ENCODE results near the gene CACNA1C.

Gene CACNA1C

DNA sequence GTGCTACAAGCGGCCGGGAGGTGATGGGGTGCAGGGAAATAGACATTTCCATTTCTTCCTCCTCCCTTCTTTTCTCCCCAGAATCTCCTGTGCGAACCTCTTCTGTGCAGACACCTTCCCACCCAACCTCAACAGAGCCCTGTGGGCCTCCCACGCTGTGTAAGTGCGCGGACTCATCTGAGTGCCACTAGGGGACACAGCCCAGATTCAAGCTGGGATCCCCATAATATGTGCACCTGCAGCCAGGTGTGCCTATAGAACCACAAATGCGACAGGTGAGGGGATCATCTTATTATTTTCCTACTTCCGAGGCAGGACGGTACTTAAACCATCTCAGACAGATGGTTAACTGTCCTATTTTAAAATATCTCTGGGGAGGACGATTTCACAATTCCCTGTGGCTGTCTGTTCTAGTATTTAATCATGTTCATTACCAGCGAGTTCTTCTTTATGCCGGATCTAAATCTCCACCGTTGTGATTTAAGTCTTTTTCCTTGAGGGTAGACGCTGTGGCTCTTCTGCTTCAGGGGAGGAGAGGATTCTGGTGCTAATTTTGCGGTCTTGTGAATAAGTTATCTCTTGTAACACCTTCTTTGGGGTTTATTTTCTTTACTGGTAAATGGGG, 17.2 kb upstream of the CACNA1C start:
- no peak for DNase-seq (ENCODE audit: low spot score)

DNA sequence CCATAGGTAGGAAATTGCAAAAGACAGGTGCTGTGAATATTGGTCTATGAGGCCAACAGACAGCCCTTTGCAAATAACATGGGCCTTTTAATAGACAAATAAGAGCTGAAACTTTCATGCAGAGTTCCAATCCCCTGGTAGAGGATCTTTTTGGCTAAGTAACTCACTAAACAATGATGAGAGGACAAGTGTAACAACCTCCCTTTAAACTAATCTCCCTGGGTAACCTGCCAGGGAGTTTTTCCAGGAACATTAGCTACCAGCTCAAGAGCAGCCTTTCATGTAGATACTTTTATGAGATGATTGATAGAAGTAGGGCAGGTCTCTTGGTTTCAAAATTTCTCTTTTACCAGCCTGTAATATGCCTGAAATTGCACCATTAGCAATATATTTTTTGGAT, 13.8 kb upstream of the CACNA1C start:
- no peak for DNase-seq (ENCODE audit: low spot score)

DNA sequence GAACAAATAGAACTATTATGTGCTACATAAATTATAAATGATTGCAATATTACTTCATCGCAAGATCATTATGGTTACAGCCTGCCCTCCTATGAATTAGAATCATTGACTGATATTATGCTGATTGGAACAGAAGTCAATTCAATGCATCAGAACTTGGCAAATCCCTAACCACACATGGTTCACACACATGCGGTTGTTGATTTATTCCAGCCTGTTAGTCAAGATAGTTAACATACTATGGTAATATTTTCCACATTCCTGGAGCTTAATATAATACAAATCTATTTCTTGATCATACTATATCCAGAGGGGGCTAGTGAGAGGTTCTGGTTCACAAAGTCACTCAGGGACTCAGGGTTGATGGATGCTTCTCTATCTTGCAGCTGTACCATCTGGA, 9.7 kb upstream of the CACNA1C start:
- no peak for DNase-seq (ENCODE audit: low spot score)

DNA sequence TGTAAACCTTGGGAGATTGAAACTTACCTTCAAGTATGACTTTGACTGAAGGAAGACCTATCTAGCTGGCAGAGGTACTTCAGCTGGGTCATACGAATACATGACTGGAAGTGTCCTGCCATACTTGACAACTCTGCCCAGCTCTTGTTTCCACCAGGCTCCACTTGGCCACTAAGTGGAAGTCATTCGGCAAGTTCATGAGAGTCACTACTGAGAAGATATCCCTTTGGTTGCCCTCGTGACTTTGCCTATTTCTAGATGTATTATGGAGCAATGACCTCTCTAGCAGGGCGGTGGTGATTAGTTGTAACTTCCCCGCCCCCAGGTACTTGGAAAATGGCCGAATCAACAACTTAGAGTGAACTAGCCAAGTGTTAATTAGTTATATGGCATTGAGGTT, 8.6 kb upstream of the CACNA1C start:
- DNase-seq (ENCODE audit: low spot score): no peak

DNA sequence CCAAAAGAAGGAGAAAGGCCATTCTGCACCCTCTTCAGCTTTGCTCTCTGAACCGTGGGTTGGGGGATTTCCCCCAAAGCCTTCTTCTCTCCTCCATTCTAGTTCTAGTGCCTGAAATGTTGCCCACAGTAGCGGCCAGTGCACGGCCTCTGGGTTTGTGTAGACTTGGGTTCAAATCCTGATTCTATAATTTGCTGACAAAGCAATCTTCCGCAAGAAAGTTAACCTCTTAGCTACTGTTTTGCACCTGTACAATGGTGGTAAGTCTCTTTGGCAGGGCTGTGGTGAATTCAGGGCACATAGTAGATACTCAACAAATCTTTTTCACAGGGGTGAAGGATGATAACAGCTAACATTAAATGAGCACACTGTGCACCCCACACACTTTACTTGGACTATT, 5.8 kb upstream of the CACNA1C start:
- no peak for DNase-seq (ENCODE audit: low spot score)

DNA sequence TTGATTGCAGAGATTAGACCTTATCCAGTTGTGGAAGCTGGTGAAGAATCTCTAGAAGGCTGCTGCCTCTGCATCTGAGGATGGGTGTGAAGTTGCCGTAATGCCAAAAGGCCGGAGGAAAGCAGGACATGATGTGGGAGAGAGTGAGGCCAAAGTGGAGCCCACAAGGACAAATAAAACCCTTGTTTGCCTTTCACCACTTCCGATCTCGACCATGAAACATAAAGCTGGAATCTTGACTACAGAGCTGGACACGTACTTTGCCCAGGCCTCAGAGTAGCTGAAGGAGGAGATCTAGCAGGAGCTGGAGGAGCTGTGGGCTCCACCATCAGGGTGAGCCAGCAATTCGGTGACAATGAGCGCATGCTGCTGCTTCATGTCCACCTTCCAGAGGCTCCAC, 5.0 kb upstream of the CACNA1C start:
- DNase-seq (ENCODE audit: low spot score): no peak

DNA sequence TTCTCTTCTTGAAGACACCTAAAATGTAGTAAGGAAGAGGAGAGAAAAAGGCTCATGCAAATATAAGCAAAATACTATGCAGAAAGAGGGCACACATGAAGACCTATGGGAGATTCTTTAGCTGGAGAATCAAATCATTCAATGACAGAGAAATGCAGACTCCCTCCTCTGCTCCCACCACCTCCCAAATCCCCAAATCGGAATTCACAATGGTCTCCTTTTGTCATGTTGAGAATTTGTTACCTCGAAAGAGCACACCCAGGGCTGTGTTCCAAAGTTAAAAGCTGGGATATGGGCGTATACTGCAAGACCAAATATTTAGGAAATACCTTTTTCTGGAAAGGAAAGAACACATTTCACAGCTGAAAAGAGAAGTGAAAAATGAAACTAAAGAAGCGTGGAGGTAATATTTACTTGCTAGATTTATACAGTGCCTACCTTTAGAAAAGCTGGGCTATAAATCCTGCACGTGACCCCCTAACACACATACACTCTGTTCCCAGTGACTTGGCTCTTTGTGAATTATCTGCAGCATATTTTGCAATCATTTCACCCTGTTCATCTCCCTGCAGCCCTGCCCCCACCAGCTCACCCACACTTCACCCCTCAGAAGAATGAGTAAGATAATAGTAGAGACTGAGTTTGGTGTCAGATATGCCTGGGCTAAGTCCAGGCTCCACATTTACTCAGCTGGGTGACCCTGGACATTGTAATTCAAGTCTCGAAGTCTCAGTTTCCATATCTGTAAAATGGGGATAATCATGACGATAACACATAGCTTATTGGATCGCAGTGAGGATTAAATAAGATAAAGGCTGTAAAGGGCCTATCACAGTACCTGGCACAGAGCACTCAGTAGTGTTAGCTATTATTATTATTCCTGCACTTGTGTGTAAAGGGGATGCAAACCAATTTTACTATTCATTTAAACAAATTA, 2.9 kb upstream of the CACNA1C start:
- peak; percentile 11 for DNase-seq (ENCODE audit: low spot score)

DNA sequence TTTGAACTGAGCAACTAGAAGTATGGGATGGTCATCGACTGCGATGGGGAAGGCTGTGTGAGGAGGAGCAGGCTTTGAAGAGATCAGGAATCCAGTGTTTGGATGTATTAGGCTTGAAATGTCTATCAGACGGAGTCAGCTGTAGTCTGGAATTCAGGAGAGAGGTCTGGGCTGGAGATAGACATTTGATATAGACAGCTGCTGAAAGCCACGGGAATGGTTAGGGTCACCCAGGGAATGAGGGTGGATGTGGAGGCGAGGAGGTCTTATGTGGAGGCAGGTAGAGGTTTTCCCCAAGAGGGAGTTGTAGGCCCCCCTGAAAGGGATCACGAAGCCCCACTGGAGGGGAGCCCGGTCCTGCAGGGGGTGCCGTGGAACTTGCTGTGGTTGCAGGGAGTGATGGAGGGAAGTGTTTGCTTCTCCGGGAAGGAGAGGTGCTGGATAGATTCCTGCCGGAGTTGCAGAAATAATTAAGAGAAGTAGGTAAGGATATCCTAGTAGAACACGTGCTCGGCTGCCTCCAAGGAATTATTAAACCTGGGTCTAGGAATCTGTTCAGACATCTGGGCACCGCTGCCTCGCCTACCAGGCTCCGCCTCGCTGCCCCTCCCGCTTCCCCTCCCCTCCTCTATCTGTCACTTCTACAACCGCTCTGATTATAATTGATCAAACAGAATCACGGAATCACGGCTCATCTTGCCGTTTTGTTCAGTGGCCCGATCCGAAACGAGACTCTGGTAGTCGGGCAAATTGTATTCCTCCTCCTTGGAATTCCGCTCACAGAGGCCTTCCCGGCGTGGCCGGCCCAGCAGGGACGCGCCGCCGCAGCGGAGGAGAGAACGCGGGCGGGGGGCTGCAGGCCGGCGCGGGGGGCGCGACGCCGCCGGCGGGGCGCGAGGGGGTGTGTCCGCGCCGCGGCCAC, 826 bp upstream of the CACNA1C start:
- DNase-seq (ENCODE audit: low spot score): no peak

DNA sequence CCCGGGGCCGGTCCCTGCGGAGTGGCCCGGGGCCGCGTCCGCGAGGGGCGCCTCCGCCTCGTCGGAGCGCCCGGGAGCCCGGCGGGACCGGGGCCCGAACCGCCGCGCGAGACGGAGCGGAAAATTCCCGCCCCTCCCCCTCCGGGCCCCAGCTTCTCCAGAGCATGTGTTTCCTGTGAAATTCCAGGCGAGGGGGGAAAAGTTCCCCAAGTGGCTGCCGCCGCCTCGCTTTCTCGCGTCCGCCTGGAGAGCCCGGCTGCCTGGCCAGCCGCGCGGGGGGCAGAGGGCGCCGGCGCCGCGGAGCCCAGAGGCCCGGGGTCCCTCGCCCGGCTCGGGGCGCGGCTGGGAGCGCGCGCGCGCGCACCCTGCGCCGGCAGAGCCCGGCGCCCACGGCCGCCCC, 904 bp downstream of the CACNA1C start:
- no peak for DNase-seq (ENCODE audit: low spot score)

DNA sequence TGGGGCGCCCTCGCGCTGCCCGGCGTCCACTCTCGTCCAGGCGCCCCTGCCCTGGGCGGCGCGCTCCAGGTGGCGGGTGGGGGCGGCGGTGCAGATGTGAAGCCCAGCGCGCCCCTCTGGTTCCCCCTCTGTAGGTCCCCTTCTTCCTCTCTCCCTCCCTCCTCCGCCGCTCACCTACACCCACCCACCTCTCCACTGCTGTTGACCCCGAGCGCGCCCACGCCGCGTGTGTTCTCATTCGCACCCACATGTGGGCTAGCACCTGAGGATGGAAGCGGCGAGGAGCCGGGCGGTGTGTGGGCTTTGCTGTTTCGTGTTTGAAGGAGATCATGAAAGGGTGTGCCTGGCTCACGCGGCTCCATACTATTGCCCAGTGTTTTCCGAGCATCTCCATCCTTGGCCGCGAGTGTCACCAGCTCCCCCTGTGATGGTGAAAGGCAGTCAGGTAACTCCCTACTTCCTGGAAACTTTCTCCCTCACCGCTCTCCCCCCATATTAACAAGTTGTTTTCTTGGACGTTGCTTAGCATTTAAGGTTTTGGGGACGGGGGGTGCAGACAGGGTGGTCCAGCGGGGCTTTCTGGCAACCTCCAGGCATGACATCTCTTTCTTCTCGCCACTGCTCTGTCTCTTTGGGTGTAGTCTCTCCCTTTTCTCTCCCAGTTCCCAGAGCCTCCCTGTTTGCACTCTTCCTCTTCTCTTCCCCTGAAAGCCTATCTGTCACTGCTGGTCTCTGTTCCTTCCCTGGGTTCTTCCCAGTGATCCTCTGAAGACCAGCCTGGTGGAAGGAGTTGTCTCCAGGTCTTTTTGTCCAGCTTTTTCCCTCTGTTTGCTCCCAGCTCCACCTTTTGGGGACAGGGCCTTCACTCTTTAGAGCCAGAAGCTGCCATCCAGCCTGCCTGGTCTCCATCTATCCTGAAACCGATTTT, 1.6 kb downstream of the CACNA1C start:
- no peak for DNase-seq (ENCODE audit: low spot score)

DNA sequence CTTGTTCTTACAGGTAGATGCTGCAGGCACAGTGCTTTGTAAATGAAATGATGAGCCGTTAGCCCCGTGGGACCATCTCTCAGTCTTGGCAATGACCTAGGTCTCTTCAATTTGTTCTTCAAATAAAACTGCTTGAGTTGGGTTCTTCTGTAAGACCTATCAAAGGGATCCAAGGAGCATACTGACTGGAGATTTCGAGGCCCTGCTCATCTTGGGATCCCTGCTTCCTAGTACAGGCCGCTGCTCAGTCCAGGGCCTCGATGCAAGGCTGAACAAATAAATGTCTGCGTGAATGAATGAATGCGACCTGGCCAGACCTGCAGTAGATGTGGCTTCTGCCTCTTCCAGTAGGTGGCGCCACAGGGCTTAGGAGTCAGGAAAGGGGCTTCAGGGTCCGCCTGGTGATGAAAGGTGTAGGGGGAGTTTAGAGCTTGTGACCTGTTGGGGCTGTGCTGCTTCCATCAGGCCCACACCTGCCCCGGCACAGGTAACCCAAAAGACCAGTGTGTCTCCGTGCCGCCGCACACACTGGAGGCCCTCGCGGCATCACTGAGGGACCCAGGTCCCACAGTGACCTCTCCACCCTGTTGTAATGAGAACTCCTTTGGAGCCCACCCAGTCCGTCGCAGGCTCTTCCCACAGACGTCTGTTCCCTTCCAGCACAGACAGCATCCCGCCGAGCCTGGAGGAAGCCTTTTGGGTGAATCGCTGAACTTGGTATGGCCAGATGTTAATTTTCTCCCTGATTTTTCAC, 4.4 kb downstream of the CACNA1C start:
- peak; percentile 22 for DNase-seq (ENCODE audit: low spot score)

DNA sequence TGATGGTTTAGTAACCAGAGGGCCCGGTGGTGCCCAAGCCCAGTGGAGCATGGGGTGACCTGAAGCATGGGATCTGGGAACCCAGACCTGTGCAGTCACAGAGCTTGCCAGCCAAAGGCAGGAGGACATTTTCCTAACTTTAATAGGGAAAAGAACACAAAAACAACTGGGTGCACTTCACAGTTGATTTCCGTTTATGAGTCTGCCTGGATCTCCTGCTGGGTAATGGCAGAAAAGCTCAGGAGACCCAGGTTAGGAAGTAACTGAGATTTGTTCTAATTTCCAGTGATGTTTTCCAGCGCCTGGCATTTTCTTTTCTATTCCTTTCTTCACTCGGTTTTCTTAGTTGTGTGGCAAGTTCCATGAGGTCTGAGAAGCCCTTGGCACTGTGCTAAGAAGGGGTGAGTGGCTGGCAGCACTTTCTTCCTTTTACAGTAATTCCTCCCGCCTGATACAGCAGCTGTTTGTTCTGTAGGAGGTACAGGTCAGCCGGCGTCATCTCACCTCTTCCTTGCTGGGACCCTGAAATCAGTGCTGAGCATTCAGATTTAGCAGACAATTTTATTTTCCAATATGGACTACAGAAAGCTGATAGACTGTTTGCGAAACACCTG, 5.1 kb downstream of the CACNA1C start:
- no peak for DNase-seq (ENCODE audit: low spot score)

DNA sequence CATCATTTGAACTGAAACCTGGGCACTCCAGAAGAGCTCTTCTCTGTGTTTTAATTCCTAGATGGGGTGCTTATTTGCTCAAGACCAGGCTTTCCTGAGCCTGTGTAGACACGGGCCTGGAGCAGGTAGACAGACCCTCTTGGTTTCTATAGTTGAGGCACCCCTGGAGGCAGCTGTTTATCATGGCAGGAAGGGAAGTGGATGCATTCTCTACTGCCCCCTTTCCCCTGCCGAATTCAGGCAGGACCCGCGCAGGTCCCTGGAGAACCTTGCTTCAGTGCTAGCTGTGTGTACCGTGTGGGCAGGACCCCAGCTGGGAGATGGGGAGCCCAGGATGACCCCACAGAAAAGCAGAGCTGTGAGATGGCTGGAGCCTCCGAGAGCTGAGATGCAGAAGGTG, 6.0 kb downstream of the CACNA1C start:
- no peak for DNase-seq (ENCODE audit: low spot score)

DNA sequence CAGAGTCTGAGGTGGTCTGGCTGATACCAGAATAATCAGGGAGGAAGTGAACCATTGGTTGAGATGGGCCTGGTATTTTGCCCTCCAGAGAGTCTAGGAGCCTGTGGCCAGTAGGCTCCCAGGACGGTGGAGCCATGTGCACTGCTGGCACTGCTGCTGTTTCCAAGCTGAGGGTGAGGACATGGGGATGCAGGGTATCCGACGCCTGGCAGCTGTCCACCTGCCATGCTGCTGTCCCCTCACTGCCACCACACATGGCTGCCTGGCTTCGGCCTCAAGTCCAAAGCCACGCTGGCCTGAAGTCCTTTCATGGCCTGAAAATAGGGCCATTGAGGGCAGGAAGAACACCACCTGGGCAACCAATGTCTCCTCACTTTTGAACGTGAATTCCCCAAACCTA, 8.6 kb downstream of the CACNA1C start:
- no peak for DNase-seq (ENCODE audit: low spot score)

DNA sequence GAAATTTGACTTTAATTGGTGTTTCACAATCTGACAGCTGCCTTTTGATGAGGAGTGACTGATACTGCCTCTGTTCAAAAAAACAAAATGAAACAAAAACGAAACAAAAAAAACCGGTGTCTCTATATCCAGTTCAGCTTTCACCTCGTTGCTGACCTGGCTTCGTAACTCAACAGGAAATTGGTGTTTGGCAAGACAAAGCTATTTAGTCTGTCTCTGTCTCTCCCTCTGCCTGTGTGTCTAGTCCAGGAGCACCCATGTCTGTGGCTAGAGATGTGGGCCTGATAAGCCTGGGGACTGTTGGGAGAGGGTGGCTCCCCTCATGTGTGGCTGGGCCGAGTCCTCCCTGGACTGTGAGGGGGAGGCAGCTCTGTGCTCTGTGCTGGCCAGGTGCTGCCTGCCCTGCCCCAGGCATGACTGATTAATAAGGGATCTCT, 11.3 kb downstream of the CACNA1C start:
- DNase-seq (ENCODE audit: low spot score): no peak

DNA sequence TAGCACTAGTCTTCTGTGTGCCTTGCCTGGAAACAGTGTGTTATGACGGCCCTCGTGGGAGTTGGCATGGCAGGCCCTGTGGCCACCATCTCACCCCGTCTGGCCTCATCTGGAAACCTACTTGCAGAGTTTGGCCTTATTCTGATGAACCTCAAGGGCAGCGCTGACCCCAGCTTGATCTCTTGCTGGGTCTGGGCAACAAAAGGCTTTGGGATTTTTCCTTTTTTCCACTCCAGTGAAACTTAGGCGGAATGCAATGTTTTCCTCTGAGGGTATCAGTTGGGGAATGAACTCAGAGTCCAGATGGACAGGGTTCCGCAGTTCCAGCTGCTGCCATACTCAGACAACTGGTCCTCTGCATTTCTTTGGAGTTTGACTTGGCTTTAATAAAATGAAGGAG, 15.9 kb downstream of the CACNA1C start:
- DNase-seq (ENCODE audit: low spot score): no peak

DNA sequence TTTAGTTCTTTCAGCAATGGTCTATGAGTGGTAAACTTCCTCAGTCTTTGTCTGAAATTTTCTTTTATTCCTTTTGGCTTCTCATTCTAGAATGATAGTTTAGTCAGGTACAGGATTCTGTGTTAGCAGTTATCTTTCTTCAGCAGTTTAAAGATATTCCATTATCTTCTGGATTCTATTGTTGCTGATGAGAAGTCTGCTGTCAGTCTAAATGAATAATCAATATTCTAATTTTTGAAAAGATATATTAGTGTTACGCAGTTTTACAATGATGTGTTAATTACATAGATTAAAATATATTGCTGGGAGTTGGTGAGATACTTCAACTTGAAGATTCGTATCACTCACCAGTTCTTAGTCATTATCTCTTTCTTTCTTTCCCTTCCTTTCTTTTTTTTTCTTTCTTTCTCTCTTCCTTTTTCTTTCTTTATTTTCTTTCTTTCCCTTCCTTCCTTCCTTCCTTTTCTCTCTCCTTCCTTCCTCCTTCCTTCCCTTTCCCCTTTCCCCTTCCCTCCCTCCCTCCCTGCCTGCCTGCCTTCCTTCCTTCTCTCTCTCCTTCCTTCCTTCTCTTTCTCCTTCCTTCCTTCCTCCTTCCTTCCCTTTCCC, 17.8 kb downstream of the CACNA1C start:
- DNase-seq (ENCODE audit: low spot score): no peak

DNA sequence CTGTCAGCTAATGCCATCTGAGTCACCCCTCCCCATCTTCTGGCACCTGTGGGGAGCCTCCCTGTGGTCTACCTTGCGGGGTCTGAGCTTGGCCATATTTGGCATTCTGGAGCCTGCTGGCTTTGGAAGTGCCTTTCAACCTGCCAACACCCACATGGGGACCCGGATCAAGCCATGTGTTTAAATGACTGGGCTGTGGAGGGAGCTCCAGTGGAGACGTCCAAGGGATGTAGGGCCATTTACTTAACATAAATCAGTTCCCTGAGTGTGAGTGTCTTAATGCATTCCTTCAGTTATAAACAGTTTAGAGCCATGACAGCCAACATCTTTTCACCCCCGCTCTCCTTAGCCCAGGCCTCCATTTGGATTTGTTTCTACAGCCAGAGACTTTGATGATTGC, 22.0 kb downstream of the CACNA1C start:
- no peak for DNase-seq (ENCODE audit: low spot score)

DNA sequence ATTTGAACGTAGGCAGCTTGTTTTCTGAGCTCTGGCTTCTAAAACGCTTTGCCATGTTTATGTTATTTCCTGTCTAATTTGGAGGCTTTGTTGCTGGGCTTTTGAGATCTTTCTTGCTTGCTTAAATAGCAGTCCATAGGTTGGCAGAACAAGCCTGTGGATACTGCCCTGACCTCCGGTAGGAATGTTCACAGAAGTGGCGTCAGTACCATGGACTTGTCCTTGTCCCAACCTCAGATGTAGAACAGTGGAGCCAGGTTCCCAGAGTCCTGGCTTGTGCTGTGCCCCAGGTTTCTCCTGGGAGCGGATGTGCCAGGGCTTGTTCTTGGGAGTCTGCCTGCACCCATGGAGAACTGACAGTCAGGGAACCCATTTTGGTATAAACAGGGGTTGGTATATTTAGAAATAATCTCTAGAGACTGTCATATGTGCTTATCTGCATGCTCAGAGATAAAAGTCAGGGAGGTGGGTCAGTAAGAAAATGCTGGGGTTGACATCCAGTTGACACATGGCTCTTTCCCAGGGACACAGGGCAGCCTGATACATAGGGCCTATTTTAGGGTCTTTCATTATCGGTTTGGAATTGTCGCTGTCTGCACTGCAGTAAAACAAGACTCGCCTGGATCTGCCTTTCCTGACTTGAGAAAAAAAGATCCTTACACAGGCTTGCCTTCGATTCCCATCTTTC, 22.9 kb downstream of the CACNA1C start:
- DNase-seq (ENCODE audit: low spot score): no peak

Data from COLO829 (cell line).